Measurements from ENCODE around the gene THBS1.

- TF ChIP-seq, protein P1, sequence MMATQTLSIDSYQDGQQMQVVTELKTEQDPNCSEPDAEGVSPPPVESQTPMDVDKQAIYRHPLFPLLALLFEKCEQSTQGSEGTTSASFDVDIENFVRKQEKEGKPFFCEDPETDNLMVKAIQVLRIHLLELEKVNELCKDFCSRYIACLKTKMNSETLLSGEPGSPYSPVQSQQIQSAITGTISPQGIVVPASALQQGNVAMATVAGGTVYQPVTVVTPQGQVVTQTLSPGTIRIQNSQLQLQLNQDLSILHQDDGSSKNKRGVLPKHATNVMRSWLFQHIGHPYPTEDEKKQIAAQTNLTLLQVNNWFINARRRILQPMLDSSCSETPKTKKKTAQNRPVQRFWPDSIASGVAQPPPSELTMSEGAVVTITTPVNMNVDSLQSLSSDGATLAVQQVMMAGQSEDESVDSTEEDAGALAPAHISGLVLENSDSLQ (IDR thresholded peaks at IDR 0.05), result no peak
- no peak for TF ChIP-seq SP1 (IDR thresholded peaks at IDR 0.05)
- TF ChIP-seq FOXK2 (IDR thresholded peaks at IDR 0.05), result no peak
- no peak for TF ChIP-seq BHLHE40 (IDR thresholded peaks at IDR 0.05; ENCODE audit: borderline replicate concordance)
- no peak for TF ChIP-seq ELF4 (IDR thresholded peaks at IDR 0.05)
- no peak for TF ChIP-seq HDGF (IDR thresholded peaks at IDR 0.05; ENCODE audit: borderline replicate concordance)
- no peak for TF ChIP-seq CTBP1 (IDR thresholded peaks at IDR 0.05; ENCODE audit: borderline replicate concordance)
- TF ChIP-seq SUZ12 (IDR thresholded peaks at IDR 0.05), result no peak
- no peak for TF ChIP-seq FOXM1 (IDR thresholded peaks at IDR 0.05; ENCODE audit: borderline replicate concordance)
- TF ChIP-seq LEF1 (IDR thresholded peaks at IDR 0.05; ENCODE audit: borderline replicate concordance), result no peak
- no peak for TF ChIP-seq ARNT (IDR thresholded peaks at IDR 0.05)
- TF ChIP-seq NFRKB (IDR thresholded peaks at IDR 0.05), result no peak
Measured at GRCh38 chr15:39580117-39580484, 778 bp upstream of the THBS1 start.
